Parathyroid adenoma (tissue), 2 donors: Measurements from ENCODE around the gene YOD1.

Experiments
- H2AFZ ChIP-seq: fragments of 300-600 bp; sonication (generic); one replicate; pipeline ENCODE4 v1.7.0; 2017; ENCODE audit warnings: antibody characterized with exemption, mild to moderate bottlenecking
- H3K27ac ChIP-seq: fragments of 300-600 bp; sonication (generic); one replicate; pipeline ENCODE4 v1.7.0; 2017
- H3K27me3 ChIP-seq: fragments of 300-600 bp; sonication (generic); one replicate; pipeline ENCODE4 v1.7.0; 2017; ENCODE audit warnings: low read length; ENCODE audit not compliant: control insufficient read depth, insufficient read depth
- H3K36me3 ChIP-seq: fragments of 300-600 bp; sonication (generic); one replicate; pipeline ENCODE4 v1.7.0; 2017; ENCODE audit warnings: low read length; ENCODE audit not compliant: control insufficient read depth, insufficient read depth
- H3K4me1 ChIP-seq: fragments of 300-600 bp; sonication (generic); one replicate; pipeline ENCODE4 v1.7.0; 2017; ENCODE audit warnings: control low read depth
- H3K4me2 ChIP-seq: fragments of 300-600 bp; sonication (generic); one replicate; pipeline ENCODE4 v1.7.0; 2017; ENCODE audit warnings: low read length
- H3K4me3 ChIP-seq: fragments of 300-600 bp; sonication (generic); one replicate; pipeline ENCODE4 v1.7.0; 2017; ENCODE audit warnings: low read depth, low read length
- H3K79me2 ChIP-seq: fragments of 300-600 bp; sonication (generic); one replicate; pipeline ENCODE4 v1.7.0; 2017; ENCODE audit warnings: control low read depth
- H3K9ac ChIP-seq: fragments of 300-600 bp; sonication (generic); one replicate; pipeline ENCODE4 v1.7.0; 2017; ENCODE audit warnings: mild to moderate bottlenecking
- H3K9me3 ChIP-seq: fragments of 300-600 bp; sonication (generic); one replicate; pipeline ENCODE4 v1.7.0; 2017; ENCODE audit warnings: low read length; ENCODE audit not compliant: control insufficient read depth
- CTCF ChIP-seq: fragments of 300-600 bp; sonication (generic); IDR thresholded peaks from one replicate; pipeline ENCODE4 v1.7.0; 2017; ENCODE audit warnings: antibody characterized with exemption, mild to moderate bottlenecking
- donor health status: primary hyperparathyroidism.

Gene YOD1

GRCh38 chr1:207058878-207059867 lies 8.2 kb upstream of the YOD1 start:
- Histone ChIP-seq H3K4me3 (peak overlapping the region; percentile 15), H3K4me1 (no peaks in the 10 kb centered on the region), H3K9ac (no peak overlapping the region), H3K4me2 (peak overlapping the region; percentile 42), H3K36me3 (no peaks in the 10 kb centered on the region), H2AFZ (peak overlapping the region; percentile 46), H3K9me3 (no peaks in the 10 kb centered on the region), H3K79me2 (no peaks in the 10 kb centered on the region), H3K27me3 (no peaks in the 10 kb centered on the region), H3K27ac (peak overlapping the region; percentile 40)
- TF ChIP-seq CTCF: no peak

- H3K4me1 ChIP-seq: no peaks in the 10 kb centered on the region
- no peaks in the 10 kb centered on the region for H3K36me3 ChIP-seq
- no peak overlapping the region for H3K27ac ChIP-seq
- no peak overlapping the region for H3K4me2 ChIP-seq
- H3K4me3 ChIP-seq: no peak overlapping the region
- no peak overlapping the region for H3K9ac ChIP-seq
- no peaks in the 10 kb centered on the region for H3K79me2 ChIP-seq
- H3K27me3 ChIP-seq: no peaks in the 10 kb centered on the region
- TF ChIP-seq CTCF: no peak
- no peak overlapping the region for H2AFZ ChIP-seq
- H3K9me3 ChIP-seq: no peaks in the 10 kb centered on the region
These were observed 7.2 kb upstream of the YOD1 start for GRCh38 chr1:207058252-207058651.

- Histone ChIP-seq H3K36me3 (no peaks in the 10 kb centered on the region), H3K27ac (no peak overlapping the region)
These were observed 5.7 kb upstream of the YOD1 start for GRCh38 chr1:207056673-207057072.

GRCh38 chr1:207055386-207056001 lies 4.5 kb upstream of the YOD1 start:
- H3K9me3 ChIP-seq: no peaks in the 10 kb centered on the region
- no peak for TF ChIP-seq CTCF
- H3K79me2 ChIP-seq: no peaks in the 10 kb centered on the region
- no peak overlapping the region for H3K27ac ChIP-seq
- no peak overlapping the region for H3K4me2 ChIP-seq
- no peaks in the 10 kb centered on the region for H3K27me3 ChIP-seq
- no peaks in the 10 kb centered on the region for H3K36me3 ChIP-seq
- no peaks in the 10 kb centered on the region for H3K4me1 ChIP-seq
- no peak overlapping the region for H3K4me3 ChIP-seq
- H2AFZ ChIP-seq: no peak overlapping the region
- H3K9ac ChIP-seq: no peak overlapping the region

More at GRCh38 chr1:207056673-207057072, 5.7 kb upstream of the YOD1 start:
- H3K9me3 ChIP-seq: no peaks in the 10 kb centered on the region
- TF ChIP-seq CTCF: no peak
- H3K4me3 ChIP-seq: no peak overlapping the region
- H3K9ac ChIP-seq: no peak overlapping the region
- H3K27me3 ChIP-seq: no peaks in the 10 kb centered on the region
- no peak overlapping the region for H2AFZ ChIP-seq
- no peaks in the 10 kb centered on the region for H3K4me1 ChIP-seq
- no peaks in the 10 kb centered on the region for H3K79me2 ChIP-seq
- no peak overlapping the region for H3K4me2 ChIP-seq
